Measurements from ENCODE around the gene ATF5. TPM values are rescaled to one million over a fixed set of nuclear protein-coding genes. Genes with fewer than 3 reads are reported as not detected.
"Not testable (repeated sequence)": the region's sequence is repeated elsewhere in the genome, so short reads cannot be mapped to it uniquely, and the experiment has no call there.

Gene ATF5
- total and polyA plus RNA-seq, 10 of the 15 experiments (the other 5 are each of a cell fraction or from before 2014, with no cell fraction given) = 9.1 to 133 (median 24.0) TPM

DNA sequence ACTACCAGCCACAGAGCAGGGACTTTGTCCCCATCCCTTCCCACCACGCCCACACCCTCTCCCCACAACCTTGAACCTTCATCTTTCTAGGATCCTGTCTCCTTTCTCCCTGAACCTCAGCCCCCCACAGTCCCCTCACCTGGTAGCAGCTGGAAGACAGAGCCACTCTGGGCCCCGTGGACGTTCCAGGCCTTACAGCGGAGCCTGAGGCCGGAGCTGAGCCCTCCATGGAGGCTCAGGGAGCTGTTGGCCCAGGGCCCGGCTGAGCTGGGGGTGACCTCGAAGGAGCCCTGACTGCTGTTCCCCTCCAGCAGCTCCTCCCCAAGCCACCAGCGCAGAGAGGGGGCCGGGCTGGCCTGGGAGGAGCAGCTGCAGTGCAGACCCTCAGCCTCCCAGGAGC is 29.1 kb downstream of the ATF5 start:
- RAD21 ChIA-PET (ENCODE audit: unreplicated experiment); H3K9me3 ChIP-seq (replicated peaks; ENCODE audit: control insufficient read depth, insufficient read depth, low read length); H3K79me2 ChIP-seq (ENCODE audit: control insufficient read depth, insufficient read depth, low read length); ATAC-seq; H3K36me3 ChIP-seq (ENCODE audit: control insufficient read depth in 2 of 2, insufficient read depth in 2 of 2, low read length in 1 of 2); H2AFZ ChIP-seq (ENCODE audit: control insufficient read depth, low read depth, low read length); POLR2A ChIA-PET; H4K20me1 ChIP-seq (ENCODE audit: control insufficient read depth, insufficient read depth); H3K27me3 ChIP-seq (replicated peaks in 1 of 2; ENCODE audit: control insufficient read depth in 2 of 2, insufficient read depth in 2 of 2, low read length in 1 of 2); H3K27ac ChIP-seq (ENCODE audit: control insufficient read depth, insufficient read depth); BruUV-seq (replicated peaks); CTCF ChIA-PET; intact Hi-C loops (cut with micrococcal nuclease; ENCODE audit: unreplicated experiment); DNase-seq (ENCODE audit: low read depth, low spot score); H3K9ac ChIP-seq (ENCODE audit: control insufficient read depth, insufficient read depth, low read length); H3K4me2 ChIP-seq (ENCODE audit: control insufficient read depth, insufficient read depth); in situ Hi-C loops (cut with MboI); FAIRE-seq; H3K4me3 ChIP-seq: not testable (repeated sequence)
- peaks cover 13% of the 10 kb centered on the region for H3K4me1 ChIP-seq (ENCODE audit: control insufficient read depth, insufficient read depth, low read length)
- SMC1A ChIA-PET (ENCODE audit: uncharacterized antibody, unreplicated experiment) = interaction anchor here (0.6 to 1.4 kb wide), 2 partner anchors 19 to 118 kb away, joined by 3 to 5 read pairs; no protein-coding TSS in a partner anchor
- 32% methylated on average over 9 of the region's 9 CpGs for whole genome bisulfite sequencing (ENCODE audit: insufficient coverage, insufficient replicate concordance, low lambda C conversion rate, missing lambda C conversion rate)

GRCh38 chr19:49958596-49958995 is 29.6 kb downstream of the ATF5 start:
- ATAC-seq; H3K4me1 ChIP-seq (ENCODE audit: control insufficient read depth, insufficient read depth, low read length); POLR2A ChIA-PET; H3K9me3 ChIP-seq (replicated peaks; ENCODE audit: control insufficient read depth, insufficient read depth, low read length); H3K4me2 ChIP-seq (ENCODE audit: control insufficient read depth, insufficient read depth); DNase-seq (ENCODE audit: low read depth, low spot score); in situ Hi-C loops (cut with MboI); H3K27me3 ChIP-seq (replicated peaks in 1 of 2; ENCODE audit: control insufficient read depth in 2 of 2, insufficient read depth in 2 of 2, low read length in 1 of 2); H4K20me1 ChIP-seq (ENCODE audit: control insufficient read depth, insufficient read depth); H2AFZ ChIP-seq (ENCODE audit: control insufficient read depth, low read depth, low read length); CTCF ChIA-PET; H3K4me3 ChIP-seq; intact Hi-C loops (cut with micrococcal nuclease; ENCODE audit: unreplicated experiment); H3K79me2 ChIP-seq (ENCODE audit: control insufficient read depth, insufficient read depth, low read length); BruUV-seq (replicated peaks); FAIRE-seq; H3K27ac ChIP-seq (ENCODE audit: control insufficient read depth, insufficient read depth); H3K9ac ChIP-seq (ENCODE audit: control insufficient read depth, insufficient read depth, low read length); RAD21 ChIA-PET (ENCODE audit: unreplicated experiment); H3K36me3 ChIP-seq (ENCODE audit: control insufficient read depth in 2 of 2, insufficient read depth in 2 of 2, low read length in 1 of 2): not testable (repeated sequence)
- WGBS (ENCODE audit: insufficient coverage, insufficient replicate concordance, low lambda C conversion rate, missing lambda C conversion rate) = 8% methylated on average over 13 of the region's 13 CpGs
- SMC1A ChIA-PET (ENCODE audit: uncharacterized antibody, unreplicated experiment) = interaction anchor here (1.4 kb wide), 1 partner anchor 20 kb away, joined by 5 read pairs; no protein-coding TSS in a partner anchor

DNA sequence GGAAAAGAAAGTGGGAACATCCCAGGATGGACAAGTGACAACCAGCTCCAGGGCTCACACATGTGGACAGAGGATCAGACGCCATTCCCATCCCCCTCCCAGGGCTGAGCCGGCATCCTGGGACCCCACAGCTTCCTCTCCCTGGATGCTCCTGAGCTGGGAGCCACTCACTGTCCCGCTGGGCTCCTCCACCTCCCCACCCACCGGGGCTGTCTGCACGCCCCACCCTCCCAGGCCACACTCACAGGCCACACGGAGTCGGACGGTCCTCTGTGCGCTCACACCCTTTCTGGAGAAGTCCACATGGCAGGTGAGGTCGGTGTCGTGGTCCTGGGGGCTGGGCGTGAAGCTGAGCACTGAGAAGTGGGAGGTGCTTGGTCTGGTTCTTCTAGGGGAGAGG is 30.9 kb downstream of the ATF5 start:
- FAIRE-seq; H4K20me1 ChIP-seq (ENCODE audit: control insufficient read depth, insufficient read depth); RAD21 ChIA-PET (ENCODE audit: unreplicated experiment); CTCF ChIA-PET; intact Hi-C loops (cut with micrococcal nuclease; ENCODE audit: unreplicated experiment); ATAC-seq; H3K27me3 ChIP-seq (replicated peaks in 1 of 2; ENCODE audit: control insufficient read depth in 2 of 2, insufficient read depth in 2 of 2, low read length in 1 of 2); H3K27ac ChIP-seq (ENCODE audit: control insufficient read depth, insufficient read depth); in situ Hi-C loops (cut with MboI); H3K9ac ChIP-seq (ENCODE audit: control insufficient read depth, insufficient read depth, low read length); SMC1A ChIA-PET (ENCODE audit: uncharacterized antibody, unreplicated experiment); H3K9me3 ChIP-seq (replicated peaks; ENCODE audit: control insufficient read depth, insufficient read depth, low read length); DNase-seq (ENCODE audit: low read depth, low spot score); H3K4me3 ChIP-seq; H3K79me2 ChIP-seq (ENCODE audit: control insufficient read depth, insufficient read depth, low read length); H3K4me1 ChIP-seq (ENCODE audit: control insufficient read depth, insufficient read depth, low read length); POLR2A ChIA-PET; H2AFZ ChIP-seq (ENCODE audit: control insufficient read depth, low read depth, low read length); H3K36me3 ChIP-seq (ENCODE audit: control insufficient read depth in 2 of 2, insufficient read depth in 2 of 2, low read length in 1 of 2); H3K4me2 ChIP-seq (ENCODE audit: control insufficient read depth, insufficient read depth); BruUV-seq (replicated peaks): not testable (repeated sequence)
- no CpG with 5 or more reads among the region's 12 CpGs for WGBS (ENCODE audit: insufficient coverage, insufficient replicate concordance, low lambda C conversion rate, missing lambda C conversion rate)

DNA sequence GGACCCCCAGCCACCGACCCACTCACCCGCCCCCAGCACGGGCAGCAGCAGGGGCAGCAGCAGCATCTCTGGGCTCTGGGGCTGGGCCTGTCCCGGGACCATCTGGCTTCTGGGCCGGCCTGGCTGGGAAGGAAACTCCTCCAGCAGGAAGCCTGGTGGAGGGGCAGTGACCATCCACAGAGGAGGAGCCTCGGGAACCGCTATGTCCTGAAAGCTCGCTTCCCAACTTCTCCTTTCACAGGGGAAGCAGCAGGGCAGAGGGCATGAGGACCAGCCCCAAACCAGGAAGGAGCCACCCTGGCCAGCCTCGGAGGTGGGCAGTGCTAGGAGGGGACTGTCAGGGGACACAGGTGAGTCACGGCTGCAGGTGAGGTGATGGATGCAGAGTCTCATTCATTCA is 32.0 kb downstream of the ATF5 start, which contains the start of gene SIGLEC11:
Gene SIGLEC11, minus strand, starts transcription at position 193 of the 400 bp plus-strand sequence. Its CDS starts 91 bp downstream, at position 102.
- H2AFZ ChIP-seq (ENCODE audit: control insufficient read depth, low read depth, low read length); H3K9me3 ChIP-seq (replicated peaks; ENCODE audit: control insufficient read depth, insufficient read depth, low read length); POLR2A ChIA-PET; H3K79me2 ChIP-seq (ENCODE audit: control insufficient read depth, insufficient read depth, low read length); H3K27ac ChIP-seq (ENCODE audit: control insufficient read depth, insufficient read depth); BruUV-seq (replicated peaks); FAIRE-seq; in situ Hi-C loops (cut with MboI); H4K20me1 ChIP-seq (ENCODE audit: control insufficient read depth, insufficient read depth); H3K9ac ChIP-seq (ENCODE audit: control insufficient read depth, insufficient read depth, low read length); RAD21 ChIA-PET (ENCODE audit: unreplicated experiment); CTCF ChIA-PET; H3K36me3 ChIP-seq (ENCODE audit: control insufficient read depth in 2 of 2, insufficient read depth in 2 of 2, low read length in 1 of 2); SMC1A ChIA-PET (ENCODE audit: uncharacterized antibody, unreplicated experiment); intact Hi-C loops (cut with micrococcal nuclease; ENCODE audit: unreplicated experiment); DNase-seq (ENCODE audit: low read depth, low spot score); H3K4me3 ChIP-seq; ATAC-seq; H3K4me2 ChIP-seq (ENCODE audit: control insufficient read depth, insufficient read depth); H3K27me3 ChIP-seq (replicated peaks in 1 of 2; ENCODE audit: control insufficient read depth in 2 of 2, insufficient read depth in 2 of 2, low read length in 1 of 2); H3K4me1 ChIP-seq (ENCODE audit: control insufficient read depth, insufficient read depth, low read length): not testable (repeated sequence)
- WGBS (ENCODE audit: insufficient coverage, insufficient replicate concordance, low lambda C conversion rate, missing lambda C conversion rate) = 31% methylated on average over 5 of the region's 10 CpGs
